ENCODE results near the gene GATAD2B. TPM values are rescaled to one million over a fixed set of nuclear protein-coding genes. Genes with fewer than 3 reads are reported as not detected.

Gene GATAD2B
- total and polyA plus RNA-seq, 2 of the 4 experiments (the other 2 are of a cell fraction), result 3.8 to 6.2 TPM

DNA sequence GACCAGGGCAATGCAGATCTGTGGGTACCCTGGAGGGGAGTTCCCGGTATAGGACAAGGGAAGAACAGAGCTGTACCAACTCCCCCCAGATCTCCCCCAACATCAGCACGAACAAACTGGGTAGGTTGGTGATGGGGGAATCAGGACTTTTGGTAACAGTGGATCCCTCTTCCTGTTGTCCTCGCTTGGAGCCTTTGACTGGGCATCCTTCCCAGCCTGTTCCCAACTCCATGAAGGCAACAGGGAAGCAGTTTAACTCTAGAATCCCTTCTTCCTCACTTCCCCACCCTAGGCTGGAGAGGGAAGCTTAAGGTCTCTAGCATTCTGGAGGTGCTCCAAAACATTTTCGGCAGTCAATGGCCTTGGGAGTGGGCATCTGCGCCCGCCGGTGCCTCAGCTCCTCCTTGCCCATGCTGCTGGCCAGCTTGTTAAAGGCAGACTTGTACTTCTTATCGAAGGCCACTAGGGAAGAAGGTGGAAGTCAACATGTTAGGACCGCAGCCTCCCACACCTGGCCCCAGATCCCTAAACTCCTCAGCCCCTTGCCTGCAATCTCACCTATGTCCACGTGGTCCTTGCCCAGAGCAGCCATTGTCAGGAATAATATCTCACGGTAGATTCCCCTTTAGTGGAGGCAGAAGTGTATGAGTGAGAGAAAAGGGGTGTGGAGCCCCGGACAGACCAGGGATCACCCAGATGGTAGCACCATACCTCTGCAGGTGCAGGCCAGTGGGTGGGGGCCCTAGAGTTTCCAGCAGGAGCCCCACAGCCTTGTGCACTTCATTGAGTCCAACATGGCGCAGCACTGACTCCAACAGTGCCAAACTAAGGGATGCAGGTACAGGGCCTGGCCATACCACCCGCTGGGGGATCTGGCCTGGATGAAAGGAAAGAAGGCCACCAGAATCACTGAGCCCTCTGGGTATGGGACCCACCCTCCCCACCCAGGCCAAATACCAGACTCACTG, 7.5 kb upstream of the GATAD2B start:
- TSS peak; percentile 77 for BruUV-seq (replicated peaks)
- H3K56ac ChIP-seq (ENCODE audit: extremely low read depth, insufficient read depth, low read length), result no peak overlapping the region
- 100% methylated on average over 1 of the region's 14 CpGs; no CpG with 5 or more reads in 1 of the 2 experiments for WGBS, 2 experiments (ENCODE audit: extremely low coverage in 2 of 2, insufficient read length in 1 of 2)
- in situ Hi-C loops (cut with MboI; ENCODE audit: low sequenced_read_pairs) (no loop called here), intact Hi-C loops (cut with micrococcal nuclease) (loop anchor here (10.0 kb wide), 1 partner anchor 135 kb away; no protein-coding TSS in a partner anchor), dilution Hi-C loops (cut with HindIII; ENCODE audit: low sequenced_read_pairs, unreplicated experiment) (no loop called here)
- H3K18ac ChIP-seq (ENCODE audit: low read depth, low read length), result no peak overlapping the region
- ChIA-PET POLR2A (ENCODE audit: unreplicated experiment) (no interaction called here), CTCF (interaction anchor here (1.3 kb wide), 1 partner anchor 16 kb away, joined by 4 read pairs; the partner anchor contains the start of gene DENND4B)
- no peak overlapping the region for H3K23ac ChIP-seq (ENCODE audit: low read depth, low read length)
- H3K36me3 ChIP-seq (ENCODE audit: control insufficient read depth, insufficient read depth, low read length), result peaks cover 38% of the 10 kb centered on the region
- DNase-seq (no peak), ATAC-seq (ENCODE audit: low read depth) (no peak)
- H3K9ac ChIP-seq (ENCODE audit: low read depth, low read length), result no peak overlapping the region
- peak overlapping the region; percentile 10 for H2AK9ac ChIP-seq (replicated peaks; ENCODE audit: low read depth, low read length, poor library complexity)
- H3K9me1 ChIP-seq (ENCODE audit: insufficient read depth, low read length), result peaks cover 6% of the 10 kb centered on the region
- H2BK120ac ChIP-seq (ENCODE audit: low read depth, low read length), result no peak overlapping the region
- no peak overlapping the region for H3K4me2 ChIP-seq (ENCODE audit: low read depth, low read length)
- TF ChIP-seq, protein P1, sequence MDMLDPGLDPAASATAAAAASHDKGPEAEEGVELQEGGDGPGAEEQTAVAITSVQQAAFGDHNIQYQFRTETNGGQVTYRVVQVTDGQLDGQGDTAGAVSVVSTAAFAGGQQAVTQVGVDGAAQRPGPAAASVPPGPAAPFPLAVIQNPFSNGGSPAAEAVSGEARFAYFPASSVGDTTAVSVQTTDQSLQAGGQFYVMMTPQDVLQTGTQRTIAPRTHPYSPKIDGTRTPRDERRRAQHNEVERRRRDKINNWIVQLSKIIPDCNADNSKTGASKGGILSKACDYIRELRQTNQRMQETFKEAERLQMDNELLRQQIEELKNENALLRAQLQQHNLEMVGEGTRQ (IDR thresholded peaks at IDR 0.05; ENCODE audit: low read depth, low read length), result no peak
- TF ChIP-seq RCOR1 (IDR thresholded peaks at IDR 0.05; ENCODE audit: insufficient replicate concordance, low read length), result no peak
- H2BK15ac ChIP-seq (ENCODE audit: low read depth, low read length), result no peak overlapping the region
- H3K9me3 ChIP-seq (ENCODE audit: control insufficient read depth, insufficient read depth, low read length), result no peaks in the 10 kb centered on the region
- no peak overlapping the region for H2BK5ac ChIP-seq (ENCODE audit: low read depth, low read length, poor library complexity, severe bottlenecking)
- no peak overlapping the region for H2AK5ac ChIP-seq (ENCODE audit: low read depth, low read length)
- no peak overlapping the region for H4K8ac ChIP-seq (ENCODE audit: low read depth in 2 of 2, low read length in 2 of 2)
- no peak overlapping the region for H3K4ac ChIP-seq (ENCODE audit: low read depth, low read length)
- no peak overlapping the region for H3K27ac ChIP-seq (ENCODE audit: insufficient read depth, low read length)
- no peaks in the 10 kb centered on the region for H3K27me3 ChIP-seq (ENCODE audit: control insufficient read depth, insufficient read depth, low read length)
- peaks cover 9% of the 10 kb centered on the region for H3K4me1 ChIP-seq (ENCODE audit: control insufficient read depth, insufficient read depth, low read length)
- no peak overlapping the region for H2BK20ac ChIP-seq (ENCODE audit: low read depth, low read length)
- no peak overlapping the region for H3K14ac ChIP-seq (replicated peaks; ENCODE audit: low read depth, low read length)
- H2AFZ ChIP-seq (replicated peaks; ENCODE audit: low read length, poor library complexity), result no peak overlapping the region
- H4K5ac ChIP-seq (ENCODE audit: low read depth, low read length), result no peak overlapping the region
- H4K20me1 ChIP-seq (ENCODE audit: insufficient read depth, low read length), result peaks cover 6% of the 10 kb centered on the region; the same call in 1 of the 2 replicates
- H3K79me1 ChIP-seq (ENCODE audit: low read depth in 1 of 2, low read length in 2 of 2), result peaks cover 0 to 4% of the 10 kb centered on the region in 2 experiments; a peak in 2 of 4 replicates
- H3K4me3 ChIP-seq (ENCODE audit: insufficient read depth, low read depth, low read length), result no peak overlapping the region
- H4K91ac ChIP-seq (ENCODE audit: insufficient read depth, low read depth, low read length), result no peak overlapping the region
